MM.1S (cell line): Measurements from ENCODE around the gene CREB3L1.

Source experiments
- DNase-seq: peaks from one replicate; pipeline ENCODE4 v3.0.0-alpha.2; 2015
- H2AFZ ChIP-seq: fragments of 300-600 bp; sonication (generic); 2 replicates; pipeline ENCODE4 v1.6.0; 2016; ENCODE audit warnings: antibody characterized with exemption, low read length
- H3F3A ChIP-seq: fragments of 300-600 bp; sonication (generic); 2 replicates; pipeline ENCODE4 v1.6.1; 2016; ENCODE audit warnings: mild to moderate bottlenecking, antibody characterized with exemption, low read length, moderate library complexity, mixed read lengths; ENCODE audit not compliant: insufficient read depth
- H3K27ac ChIP-seq: fragments of 300-600 bp; sonication (generic); 2 replicates; pipeline ENCODE4 v1.5.1; 2016; ENCODE audit warnings: mild to moderate bottlenecking, low read length
- H3K27me3 ChIP-seq: fragments of 300-600 bp; sonication (generic); replicated peaks from 2 replicates; pipeline ENCODE4 v1.6.0; 2016; ENCODE audit warnings: low read length; ENCODE audit not compliant: insufficient read depth
- H3K36me3 ChIP-seq: fragments of 300-600 bp; sonication (generic); replicated peaks from 2 replicates; pipeline ENCODE4 v1.6.1; 2016; ENCODE audit warnings: mild to moderate bottlenecking, low read length, mixed read lengths; ENCODE audit not compliant: insufficient read depth
- H3K4me1 ChIP-seq: fragments of 300-600 bp; sonication (generic); 2 replicates; pipeline ENCODE4 v1.6.1; 2016; ENCODE audit warnings: low read length, mixed read lengths
- H3K4me2 ChIP-seq: fragments of 300-600 bp; sonication (generic); 2 replicates; pipeline ENCODE4 v1.6.0; 2016; ENCODE audit warnings: low read depth, low read length
- H3K4me3 ChIP-seq: fragments of 300-600 bp; sonication (generic); 2 replicates; pipeline ENCODE4 v1.5.1; 2016; ENCODE audit warnings: low read length, mixed read lengths
- H3K79me2 ChIP-seq: fragments of 300-600 bp; sonication (generic); 2 replicates; pipeline ENCODE4 v1.6.1; 2016; ENCODE audit warnings: mixed run types, low read length, mixed read lengths
- H3K9ac ChIP-seq: fragments of 300-600 bp; sonication (generic); 2 replicates; pipeline ENCODE4 v1.6.1; 2016; ENCODE audit warnings: low read length, mixed read lengths
- H3K9me2 ChIP-seq: fragments of 300-600 bp; sonication (generic); replicated peaks from 2 replicates; pipeline ENCODE4 v1.6.1; 2016; ENCODE audit warnings: mild to moderate bottlenecking, low read length, mixed read lengths; ENCODE audit not compliant: insufficient read depth
- H3K9me3 ChIP-seq: fragments of 300-600 bp; sonication (generic); replicated peaks from 2 replicates; pipeline ENCODE4 v1.6.1; 2016; ENCODE audit warnings: mild to moderate bottlenecking, low read length, mixed read lengths; ENCODE audit not compliant: insufficient read depth
- H4K20me1 ChIP-seq: fragments of 300-600 bp; sonication (generic); 2 replicates; pipeline ENCODE4 v1.6.1; 2016; ENCODE audit warnings: mild to moderate bottlenecking, low read length, moderate library complexity, mixed read lengths; ENCODE audit not compliant: insufficient read depth
- EZH2 ChIP-seq: fragments of 300-600 bp; sonication (generic); optimal IDR thresholded peaks from 2 replicates; pipeline ENCODE3; 2017; ENCODE audit warnings: low read depth, mild to moderate bottlenecking, antibody characterized with exemption, low read length, mixed read lengths
- EZH2phosphoT487 ChIP-seq: fragments of 300-600 bp; sonication (generic); IDR thresholded peaks from 2 replicates; pipeline ENCODE4 v1.6.1; 2018; ENCODE audit warnings: antibody characterized with exemption, low read length
- TF ChIP-seq, protein P1 (sequence below): fragments of 300-600 bp; sonication (generic); IDR thresholded peaks from 2 replicates; pipeline ENCODE4 v1.5.1; 2016; ENCODE audit warnings: antibody characterized with exemption, low read length, mixed read lengths

The CREB3L1 gene

DNA sequence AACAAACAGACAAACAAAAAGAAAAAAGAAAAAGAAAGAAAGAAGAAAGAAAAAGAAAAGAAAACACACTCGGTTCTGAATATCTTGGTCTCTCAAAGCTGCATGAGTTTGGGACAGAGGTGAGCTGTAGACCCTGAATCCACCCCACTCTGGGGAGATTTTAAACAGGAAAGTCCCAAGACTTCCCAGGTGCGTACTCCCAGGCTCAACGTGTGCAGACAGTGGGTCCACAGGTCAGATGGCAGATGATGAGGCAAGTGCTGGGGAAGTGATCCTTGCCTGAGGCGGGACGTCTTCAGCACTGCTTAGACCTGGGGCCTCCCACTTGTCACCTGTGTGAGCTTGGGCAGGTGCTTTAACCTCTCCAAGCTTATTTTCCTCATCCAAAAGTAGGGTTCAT lies 9.3 kb downstream of the CREB3L1 start:
- no peaks in the 10 kb centered on the region for H3K36me3 ChIP-seq
- H3K4me1 ChIP-seq: no peaks in the 10 kb centered on the region
- peaks cover 22% of the 10 kb centered on the region for H3K27me3 ChIP-seq
- no peaks in the 10 kb centered on the region for H3F3A ChIP-seq
- no peak for DNase-seq
- no peak for TF ChIP-seq EZH2
- TF ChIP-seq, protein P1, sequence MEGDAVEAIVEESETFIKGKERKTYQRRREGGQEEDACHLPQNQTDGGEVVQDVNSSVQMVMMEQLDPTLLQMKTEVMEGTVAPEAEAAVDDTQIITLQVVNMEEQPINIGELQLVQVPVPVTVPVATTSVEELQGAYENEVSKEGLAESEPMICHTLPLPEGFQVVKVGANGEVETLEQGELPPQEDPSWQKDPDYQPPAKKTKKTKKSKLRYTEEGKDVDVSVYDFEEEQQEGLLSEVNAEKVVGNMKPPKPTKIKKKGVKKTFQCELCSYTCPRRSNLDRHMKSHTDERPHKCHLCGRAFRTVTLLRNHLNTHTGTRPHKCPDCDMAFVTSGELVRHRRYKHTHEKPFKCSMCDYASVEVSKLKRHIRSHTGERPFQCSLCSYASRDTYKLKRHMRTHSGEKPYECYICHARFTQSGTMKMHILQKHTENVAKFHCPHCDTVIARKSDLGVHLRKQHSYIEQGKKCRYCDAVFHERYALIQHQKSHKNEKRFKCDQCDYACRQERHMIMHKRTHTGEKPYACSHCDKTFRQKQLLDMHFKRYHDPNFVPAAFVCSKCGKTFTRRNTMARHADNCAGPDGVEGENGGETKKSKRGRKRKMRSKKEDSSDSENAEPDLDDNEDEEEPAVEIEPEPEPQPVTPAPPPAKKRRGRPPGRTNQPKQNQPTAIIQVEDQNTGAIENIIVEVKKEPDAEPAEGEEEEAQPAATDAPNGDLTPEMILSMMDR: no peak
- H3K9me3 ChIP-seq: no peaks in the 10 kb centered on the region
- no peaks in the 10 kb centered on the region for H4K20me1 ChIP-seq
- H3K9me2 ChIP-seq: no peaks in the 10 kb centered on the region
- no peak overlapping the region for H3K4me3 ChIP-seq
- no peaks in the 10 kb centered on the region for H3K79me2 ChIP-seq
- H3K9ac ChIP-seq: no peak overlapping the region
- no peak overlapping the region for H2AFZ ChIP-seq
- no peak overlapping the region for H3K4me2 ChIP-seq
- H3K27ac ChIP-seq: no peak overlapping the region

DNA sequence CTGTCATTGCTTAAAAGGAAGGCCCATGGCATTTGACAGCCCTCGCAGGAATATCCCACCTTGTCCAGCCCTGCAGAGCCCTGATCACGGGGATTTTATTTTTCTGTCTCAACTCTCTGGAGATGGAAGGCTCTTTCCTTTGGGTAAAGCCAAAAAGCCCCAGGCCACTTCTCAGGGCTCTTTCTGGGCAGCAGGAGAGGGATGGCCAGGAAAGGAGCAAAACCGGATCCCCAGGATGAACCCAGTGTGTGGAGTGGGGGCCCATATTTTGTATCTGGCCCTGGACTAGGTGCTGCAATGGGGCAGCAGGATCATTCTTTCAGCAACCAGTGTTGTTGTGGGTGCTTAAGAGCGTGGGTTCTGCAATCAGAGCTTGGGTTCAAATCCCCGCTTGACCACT lies 11.0 kb downstream of the CREB3L1 start:
- DNase-seq: no peak
- Histone ChIP-seq H3K27ac (no peak overlapping the region), H3K4me3 (no peak overlapping the region), H3F3A (no peaks in the 10 kb centered on the region), H3K9me2 (no peaks in the 10 kb centered on the region), H3K79me2 (no peaks in the 10 kb centered on the region), H3K9me3 (no peaks in the 10 kb centered on the region), H3K27me3 (peaks cover 28% of the 10 kb centered on the region), H3K9ac (no peak overlapping the region), H2AFZ (no peak overlapping the region), H3K4me2 (no peak overlapping the region), H3K4me1 (no peaks in the 10 kb centered on the region), H4K20me1 (no peaks in the 10 kb centered on the region), H3K36me3 (no peaks in the 10 kb centered on the region)
- TF ChIP-seq, protein P1: no peak
- TF ChIP-seq EZH2 (no peak), EZH2phosphoT487 (no peak)

DNA sequence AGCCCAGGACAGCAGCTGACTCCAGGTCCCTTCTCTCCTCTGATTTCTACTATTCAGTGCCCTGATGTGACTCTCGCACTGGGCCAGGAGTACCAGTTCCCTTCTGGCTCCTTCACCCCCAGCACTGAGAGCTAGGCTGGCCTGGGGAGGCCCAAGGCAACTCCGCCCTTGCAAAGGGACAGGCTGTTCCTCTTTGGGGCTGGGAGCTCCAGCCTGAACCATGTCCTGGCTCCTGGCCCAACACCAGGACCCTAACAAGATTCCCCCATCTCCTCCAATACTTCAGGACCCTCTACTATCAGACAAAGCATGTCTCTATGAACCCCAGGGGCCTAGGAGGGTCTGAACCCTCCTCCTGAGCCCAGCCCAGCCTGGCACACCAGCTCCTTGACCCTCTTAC lies 12.5 kb downstream of the CREB3L1 start:
- no peaks in the 10 kb centered on the region for H4K20me1 ChIP-seq
- H3K9me3 ChIP-seq: no peaks in the 10 kb centered on the region
- TF ChIP-seq, protein P1: no peak
- TF ChIP-seq EZH2: no peak
- TF ChIP-seq EZH2phosphoT487: no peak
- H3K27me3 ChIP-seq: peaks cover 33% of the 10 kb centered on the region
- no peaks in the 10 kb centered on the region for H3K36me3 ChIP-seq
- no peak overlapping the region for H3K4me2 ChIP-seq
- H3K4me3 ChIP-seq: no peak overlapping the region
- H2AFZ ChIP-seq: no peak overlapping the region
- no peaks in the 10 kb centered on the region for H3K9me2 ChIP-seq
- H3K27ac ChIP-seq: no peak overlapping the region
- no peaks in the 10 kb centered on the region for H3F3A ChIP-seq
- H3K79me2 ChIP-seq: no peaks in the 10 kb centered on the region
- H3K9ac ChIP-seq: no peak overlapping the region
- no peaks in the 10 kb centered on the region for H3K4me1 ChIP-seq
- DNase-seq: no peak
